ENCODE measurements around the gene ATP8A2.

Gene ATP8A2

GRCh38 chr13:25873242-25873612 is 501.5 kb downstream of the ATP8A2 start:
- Histone ChIP-seq H3K4me2 (ENCODE audit: low read length) (no peak overlapping the region), H3K36me3 (ENCODE audit: control insufficient read depth, insufficient read depth, low read length) (no peaks in the 10 kb centered on the region), H2AFZ (no peak overlapping the region), H3K27me3 (ENCODE audit: control insufficient read depth, insufficient read depth, low read length) (no peaks in the 10 kb centered on the region), H3K4me3 (ENCODE audit: low read depth, low read length) (no peak overlapping the region), H3K79me2 (no peaks in the 10 kb centered on the region), H3K9me3 (ENCODE audit: control insufficient read depth, low read length) (no peaks in the 10 kb centered on the region), H3K4me1 (no peaks in the 10 kb centered on the region), H3K27ac (no peak overlapping the region), H3K9ac (no peak overlapping the region)
- TF ChIP-seq, protein P1, sequence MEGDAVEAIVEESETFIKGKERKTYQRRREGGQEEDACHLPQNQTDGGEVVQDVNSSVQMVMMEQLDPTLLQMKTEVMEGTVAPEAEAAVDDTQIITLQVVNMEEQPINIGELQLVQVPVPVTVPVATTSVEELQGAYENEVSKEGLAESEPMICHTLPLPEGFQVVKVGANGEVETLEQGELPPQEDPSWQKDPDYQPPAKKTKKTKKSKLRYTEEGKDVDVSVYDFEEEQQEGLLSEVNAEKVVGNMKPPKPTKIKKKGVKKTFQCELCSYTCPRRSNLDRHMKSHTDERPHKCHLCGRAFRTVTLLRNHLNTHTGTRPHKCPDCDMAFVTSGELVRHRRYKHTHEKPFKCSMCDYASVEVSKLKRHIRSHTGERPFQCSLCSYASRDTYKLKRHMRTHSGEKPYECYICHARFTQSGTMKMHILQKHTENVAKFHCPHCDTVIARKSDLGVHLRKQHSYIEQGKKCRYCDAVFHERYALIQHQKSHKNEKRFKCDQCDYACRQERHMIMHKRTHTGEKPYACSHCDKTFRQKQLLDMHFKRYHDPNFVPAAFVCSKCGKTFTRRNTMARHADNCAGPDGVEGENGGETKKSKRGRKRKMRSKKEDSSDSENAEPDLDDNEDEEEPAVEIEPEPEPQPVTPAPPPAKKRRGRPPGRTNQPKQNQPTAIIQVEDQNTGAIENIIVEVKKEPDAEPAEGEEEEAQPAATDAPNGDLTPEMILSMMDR (IDR thresholded peaks at IDR 0.05): no peak

- no peaks in the 10 kb centered on the region for H3K36me3 ChIP-seq (ENCODE audit: control insufficient read depth, insufficient read depth, low read length)
- TF ChIP-seq, protein P1 (IDR thresholded peaks at IDR 0.05): no peak
- H3K4me1 ChIP-seq: no peaks in the 10 kb centered on the region
- H3K27me3 ChIP-seq (ENCODE audit: control insufficient read depth, insufficient read depth, low read length): no peaks in the 10 kb centered on the region
- no peaks in the 10 kb centered on the region for H3K9me3 ChIP-seq (ENCODE audit: control insufficient read depth, low read length)
- no peak overlapping the region for H3K4me2 ChIP-seq (ENCODE audit: low read length)
- no peak overlapping the region for H3K27ac ChIP-seq
- no peak overlapping the region for H3K4me3 ChIP-seq (ENCODE audit: low read depth, low read length)
- no peak overlapping the region for H2AFZ ChIP-seq
- H3K9ac ChIP-seq: no peak overlapping the region
- H3K79me2 ChIP-seq: no peaks in the 10 kb centered on the region
Observed at GRCh38 chr13:25874064-25874737, 502.4 kb downstream of the ATP8A2 start.

DNA sequence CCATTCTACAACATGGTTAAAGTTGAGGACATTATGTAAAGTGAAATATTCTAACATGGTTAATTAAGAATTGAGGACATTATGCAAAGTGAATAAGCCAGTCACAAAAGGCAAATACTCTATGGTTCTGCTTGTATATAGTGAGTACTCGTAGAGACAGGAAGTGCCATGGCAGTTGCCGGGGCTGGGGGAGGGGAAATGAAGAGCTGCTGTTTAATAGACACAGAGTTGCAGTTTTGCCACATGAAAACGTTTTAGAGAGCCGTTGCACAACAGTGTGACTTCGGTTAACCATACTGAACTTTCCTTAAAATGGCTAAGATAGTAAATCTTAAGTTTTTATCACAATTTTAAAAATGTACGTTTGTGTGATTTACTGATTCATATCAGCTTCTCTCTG is 503.1 kb downstream of the ATP8A2 start:
- no peaks in the 10 kb centered on the region for H3K27me3 ChIP-seq (ENCODE audit: control insufficient read depth, insufficient read depth, low read length)
- H3K27ac ChIP-seq: no peak overlapping the region
- no peaks in the 10 kb centered on the region for H3K4me1 ChIP-seq
- H3K79me2 ChIP-seq: no peaks in the 10 kb centered on the region
- no peaks in the 10 kb centered on the region for H3K36me3 ChIP-seq (ENCODE audit: control insufficient read depth, insufficient read depth, low read length)
- H3K4me3 ChIP-seq (ENCODE audit: low read depth, low read length): no peak overlapping the region
- H3K9me3 ChIP-seq (ENCODE audit: control insufficient read depth, low read length): no peaks in the 10 kb centered on the region
- no peak overlapping the region for H3K4me2 ChIP-seq (ENCODE audit: low read length)
- H3K9ac ChIP-seq: no peak overlapping the region
- TF ChIP-seq, protein P1 (IDR thresholded peaks at IDR 0.05): no peak
- no peak overlapping the region for H2AFZ ChIP-seq

GRCh38 chr13:25876247-25876646 is 504.5 kb downstream of the ATP8A2 start:
- Histone ChIP-seq H3K4me1 (no peaks in the 10 kb centered on the region), H3K4me3 (ENCODE audit: low read depth, low read length) (no peak overlapping the region), H3K79me2 (no peaks in the 10 kb centered on the region), H3K27ac (no peak overlapping the region), H3K9ac (no peak overlapping the region), H3K27me3 (ENCODE audit: control insufficient read depth, insufficient read depth, low read length) (no peaks in the 10 kb centered on the region), H3K4me2 (ENCODE audit: low read length) (no peak overlapping the region), H2AFZ (no peak overlapping the region), H3K9me3 (ENCODE audit: control insufficient read depth, low read length) (no peaks in the 10 kb centered on the region), H3K36me3 (ENCODE audit: control insufficient read depth, insufficient read depth, low read length) (no peaks in the 10 kb centered on the region)
- TF ChIP-seq, protein P1 (IDR thresholded peaks at IDR 0.05): no peak

DNA sequence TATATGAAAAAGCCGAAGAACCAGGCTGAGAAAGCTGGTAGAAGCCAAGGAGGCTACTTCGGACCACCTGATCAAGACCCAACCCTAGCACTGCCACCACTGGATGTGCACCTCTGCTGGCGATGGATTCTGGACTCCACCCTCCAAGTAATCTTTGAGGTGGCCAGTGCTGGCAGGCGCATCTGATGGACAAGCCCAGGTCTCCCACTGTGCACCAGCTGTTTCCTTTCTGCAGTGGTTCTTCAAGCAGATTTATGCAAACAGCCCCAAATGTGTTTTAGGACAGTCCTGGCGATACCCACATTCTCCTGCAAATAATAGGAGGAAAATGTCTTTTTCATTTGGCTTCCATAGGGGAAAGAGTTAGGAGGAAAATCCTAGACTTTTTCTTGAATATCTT is 507.7 kb downstream of the ATP8A2 start:
- Histone ChIP-seq H3K4me3 (ENCODE audit: low read depth, low read length) (no peak overlapping the region), H3K9ac (no peak overlapping the region), H3K27ac (no peak overlapping the region), H3K4me1 (no peaks in the 10 kb centered on the region), H3K9me3 (ENCODE audit: control insufficient read depth, low read length) (no peaks in the 10 kb centered on the region), H2AFZ (no peak overlapping the region), H3K4me2 (ENCODE audit: low read length) (no peak overlapping the region), H3K36me3 (ENCODE audit: control insufficient read depth, insufficient read depth, low read length) (no peaks in the 10 kb centered on the region), H3K79me2 (no peaks in the 10 kb centered on the region), H3K27me3 (ENCODE audit: control insufficient read depth, insufficient read depth, low read length) (no peaks in the 10 kb centered on the region)
- TF ChIP-seq, protein P1 (IDR thresholded peaks at IDR 0.05): no peak

Data from parathyroid adenoma (tissue), 2 donors.